NCI-H2196 treated with DMSO at 0.1 percent for 48 hours (cell line): ENCODE data around the gene VPS29.

Experiments used
- DNase-seq: peaks from one replicate; lab custom pipeline; 2025; ENCODE audit not compliant: unreplicated experiment; lab: John Stamatoyannopoulos, UW

The VPS29 gene

GRCh38 chr12:110451263-110451662 is 50.6 kb downstream of the VPS29 start:
- DNase-seq, result no peak

GRCh38 chr12:110449799-110450497 is 52.0 kb downstream of the VPS29 start, which contains the start of gene ARPC3:
ARPC3 (minus strand) TSS chr12:110450337; CDS start chr12:110450260, 77 bp downstream.
- peak; percentile 88 for DNase-seq

GRCh38 chr12:110444455-110444854 is 57.5 kb downstream of the VPS29 start:
- DNase-seq, result no peak
